Measurements from ENCODE around the gene SPOUT1.

Gene SPOUT1

GRCh38 chr9:128836509-128837145 lies 7.0 kb upstream of the SPOUT1 start:
- no peak for DNase-seq (ENCODE audit: low spot score)

GRCh38 chr9:128835246-128836210 lies 5.9 kb upstream of the SPOUT1 start:
- no peak for DNase-seq (ENCODE audit: low spot score)

GRCh38 chr9:128833696-128834095 lies 4.1 kb upstream of the SPOUT1 start:
- no peak for DNase-seq (ENCODE audit: low spot score)

GRCh38 chr9:128828719-128829452 lies 708 bp downstream of the SPOUT1 start:
- DNase-seq (ENCODE audit: low spot score), result no peak

GRCh38 chr9:128828267-128828666 lies 1.3 kb downstream of the SPOUT1 start:
- no peak for DNase-seq (ENCODE audit: low spot score)

- no peak for DNase-seq (ENCODE audit: low spot score)
Observed at GRCh38 chr9:128825923-128826700, 3.5 kb downstream of the SPOUT1 start.

GRCh38 chr9:128824911-128825310 lies 4.7 kb downstream of the SPOUT1 start:
- DNase-seq (ENCODE audit: low spot score), result no peak

GRCh38 chr9:128823903-128824406 lies 5.6 kb downstream of the SPOUT1 start:
- no peak for DNase-seq (ENCODE audit: low spot score)

GRCh38 chr9:128823362-128823902 lies 6.2 kb downstream of the SPOUT1 start:
- no peak for DNase-seq (ENCODE audit: low spot score)

- no peak for DNase-seq (ENCODE audit: low spot score)
Observed at GRCh38 chr9:128822407-128823042, 7.1 kb downstream of the SPOUT1 start.

- DNase-seq (ENCODE audit: low spot score), result no peak
Observed at GRCh38 chr9:128821584-128822406, 7.8 kb downstream of the SPOUT1 start.

- DNase-seq (ENCODE audit: low spot score), result no peak
Observed at GRCh38 chr9:128820665-128821583, 8.7 kb downstream of the SPOUT1 start.

- DNase-seq (ENCODE audit: low spot score), result no peak
Observed at GRCh38 chr9:128819716-128820664, 9.6 kb downstream of the SPOUT1 start.

GRCh38 chr9:128818839-128819715 lies 10.5 kb downstream of the SPOUT1 start:
- no peak for DNase-seq (ENCODE audit: low spot score)

GRCh38 chr9:128818099-128818838 lies 11.3 kb downstream of the SPOUT1 start, which contains the start of gene ENDOG:
Gene ENDOG (plus strand): TSS chr9:128818500. CDS start chr9:128818685, 185 bp downstream.
- peak; percentile 99 for DNase-seq (ENCODE audit: low spot score)

- no peak for DNase-seq (ENCODE audit: low spot score)
Observed at GRCh38 chr9:128810873-128811272, 18.7 kb downstream of the SPOUT1 start.
